GM13977 (cell line): ENCODE data around the gene IQCH.

Source experiments
- DNase-seq: peaks from one replicate; pipeline ENCODE4 v3.0.0; 2012; ENCODE audit warnings: low spot score
- in situ Hi-C: fragments of 300-500 bp; cut with MboI; formaldehyde crosslinking; loops from one replicate; pipeline ENCODE4 v1.12.0; 2022; ENCODE audit warnings: low sequenced_read_pairs, low pct_unique_long_range_greater_than_20kb, mixed read lengths, inconsistent platforms; ENCODE audit not compliant: unreplicated experiment
- TF ChIP-seq, protein P1 (sequence below): IDR thresholded peaks from 2 replicates; pipeline ENCODE4 v1.5.1; 2012; ENCODE audit warnings: mild to moderate bottlenecking, control low read depth; ENCODE audit not compliant: insufficient read depth; ENCODE audit errors: extremely low read depth, missing control alignments

The IQCH gene

DNA sequence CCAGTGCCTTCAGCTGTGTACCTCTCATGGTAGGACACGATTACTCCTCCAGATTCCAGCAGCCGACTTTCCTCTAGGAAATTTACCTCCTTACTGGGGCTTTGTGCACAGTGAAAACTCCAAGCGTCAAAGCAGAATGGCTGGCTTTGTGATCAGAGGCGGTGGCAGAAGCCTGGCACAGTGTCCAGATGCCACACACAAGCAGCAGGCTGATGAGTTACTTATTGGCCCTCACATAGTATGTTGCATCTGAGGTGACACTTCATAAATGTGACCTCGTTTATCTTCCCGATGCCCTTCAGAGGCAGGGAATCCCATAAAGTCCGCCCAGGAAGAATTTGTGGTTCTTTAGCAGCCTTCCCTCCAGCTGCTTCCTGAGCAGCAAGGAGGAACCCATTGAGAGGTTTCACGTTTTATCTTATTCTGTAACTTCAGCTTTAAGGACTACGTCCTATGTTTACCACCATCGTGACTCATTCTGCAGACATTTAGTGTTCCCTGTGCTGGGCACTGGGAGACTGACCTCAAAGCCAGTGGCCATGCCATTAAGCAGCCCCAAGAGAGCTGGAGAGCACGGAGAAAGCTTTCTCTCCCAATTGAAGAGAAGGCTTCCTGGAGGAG lies 159.3 kb downstream of the IQCH start:
- in situ Hi-C loops, result no loop called here
- no peak for DNase-seq
- TF ChIP-seq, protein P1, sequence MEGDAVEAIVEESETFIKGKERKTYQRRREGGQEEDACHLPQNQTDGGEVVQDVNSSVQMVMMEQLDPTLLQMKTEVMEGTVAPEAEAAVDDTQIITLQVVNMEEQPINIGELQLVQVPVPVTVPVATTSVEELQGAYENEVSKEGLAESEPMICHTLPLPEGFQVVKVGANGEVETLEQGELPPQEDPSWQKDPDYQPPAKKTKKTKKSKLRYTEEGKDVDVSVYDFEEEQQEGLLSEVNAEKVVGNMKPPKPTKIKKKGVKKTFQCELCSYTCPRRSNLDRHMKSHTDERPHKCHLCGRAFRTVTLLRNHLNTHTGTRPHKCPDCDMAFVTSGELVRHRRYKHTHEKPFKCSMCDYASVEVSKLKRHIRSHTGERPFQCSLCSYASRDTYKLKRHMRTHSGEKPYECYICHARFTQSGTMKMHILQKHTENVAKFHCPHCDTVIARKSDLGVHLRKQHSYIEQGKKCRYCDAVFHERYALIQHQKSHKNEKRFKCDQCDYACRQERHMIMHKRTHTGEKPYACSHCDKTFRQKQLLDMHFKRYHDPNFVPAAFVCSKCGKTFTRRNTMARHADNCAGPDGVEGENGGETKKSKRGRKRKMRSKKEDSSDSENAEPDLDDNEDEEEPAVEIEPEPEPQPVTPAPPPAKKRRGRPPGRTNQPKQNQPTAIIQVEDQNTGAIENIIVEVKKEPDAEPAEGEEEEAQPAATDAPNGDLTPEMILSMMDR, result no peak

- in situ Hi-C loops, result no loop called here
- no peak for DNase-seq
- TF ChIP-seq, protein P1, result no peak
These were observed 160.6 kb downstream of the IQCH start for GRCh38 chr15:67415181-67415580.

- in situ Hi-C loops, result no loop called here
- TF ChIP-seq, protein P1, result no peak
- DNase-seq, result no peak
These were observed 162.3 kb downstream of the IQCH start for GRCh38 chr15:67416891-67417290.

- TF ChIP-seq, protein P1, result no peak
- in situ Hi-C loops, result no loop called here
These were observed 165.1 kb downstream of the IQCH start for GRCh38 chr15:67419705-67420104.

DNA sequence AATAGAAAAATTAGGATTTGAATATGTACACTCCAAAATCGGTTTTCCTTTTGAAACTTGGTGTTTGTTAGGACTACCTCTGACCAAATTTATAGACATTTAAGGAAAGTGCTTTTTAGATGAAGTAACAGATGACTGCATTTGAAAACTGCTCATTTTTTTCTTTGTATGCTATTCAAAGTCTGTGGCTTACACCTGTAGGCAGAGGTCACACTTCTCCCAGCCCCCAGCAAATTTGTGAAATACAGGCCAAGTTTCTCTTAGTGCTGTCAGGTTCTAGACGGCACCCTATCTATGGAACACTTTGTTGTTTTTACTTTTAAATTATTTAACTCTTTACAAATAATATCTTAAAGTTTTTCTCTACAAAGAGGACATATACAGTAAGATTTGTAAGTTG lies 165.6 kb downstream of the IQCH start:
- DNase-seq, result no peak
- TF ChIP-seq, protein P1, result no peak
- in situ Hi-C loops, result no loop called here

More at GRCh38 chr15:67419705-67420104, 165.1 kb downstream of the IQCH start:
- no peak for DNase-seq

- TF ChIP-seq, protein P1, result no peak
- in situ Hi-C loops, result no loop called here
These were observed 166.5 kb downstream of the IQCH start for GRCh38 chr15:67421105-67421504.

More at GRCh38 chr15:67421105-67421504, 166.5 kb downstream of the IQCH start:
- DNase-seq, result no peak
